ENCODE measurements around the gene PRKN.

PRKN gene

GRCh38 chr6:162481320-162481719 lies 246.2 kb downstream of the PRKN start:
- TF ChIP-seq SPI1 (IDR thresholded peaks at IDR 0.05; ENCODE audit: borderline replicate concordance, low read depth) (no peak), POLR2AphosphoS5 (IDR thresholded peaks at IDR 0.05; ENCODE audit: low read depth) (no peak), CTCF (IDR thresholded peaks at IDR 0.05; ENCODE audit: insufficient read depth, low read length) (no peak), REST (IDR thresholded peaks at IDR 0.05; ENCODE audit: insufficient replicate concordance, low read depth) (no peak), GABPA (IDR thresholded peaks at IDR 0.05; ENCODE audit: low read depth) (no peak)
- H3K27ac ChIP-seq (replicated peaks) = no peak overlapping the region
- no peak overlapping the region for H3K4me3 ChIP-seq (replicated peaks; ENCODE audit: insufficient read depth, low read length)
- DNase-seq (ENCODE audit: low read depth in 1 of 2, low spot score in 1 of 2) = no peak
- H3K27me3 ChIP-seq (ENCODE audit: insufficient read depth, poor library complexity, severe bottlenecking) = no peaks in the 10 kb centered on the region

GRCh38 chr6:162478192-162478671 lies 249.3 kb downstream of the PRKN start:
- TF ChIP-seq CTCF (IDR thresholded peaks at IDR 0.05; ENCODE audit: insufficient read depth, low read length) = no peak
- TF ChIP-seq POLR2AphosphoS5 (IDR thresholded peaks at IDR 0.05; ENCODE audit: low read depth) = no peak
- no peak for TF ChIP-seq GABPA (IDR thresholded peaks at IDR 0.05; ENCODE audit: low read depth)
- no peak for TF ChIP-seq SPI1 (IDR thresholded peaks at IDR 0.05; ENCODE audit: borderline replicate concordance, low read depth)
- TF ChIP-seq REST (IDR thresholded peaks at IDR 0.05; ENCODE audit: insufficient replicate concordance, low read depth) = no peak
- no peak for DNase-seq (ENCODE audit: low read depth in 1 of 2, low spot score in 1 of 2)
- no peaks in the 10 kb centered on the region for H3K27me3 ChIP-seq (ENCODE audit: insufficient read depth, poor library complexity, severe bottlenecking)
- H3K27ac ChIP-seq (replicated peaks) = no peak overlapping the region
- H3K4me3 ChIP-seq (replicated peaks; ENCODE audit: insufficient read depth, low read length) = no peak overlapping the region

- Histone ChIP-seq H3K27me3 (ENCODE audit: insufficient read depth, poor library complexity, severe bottlenecking) (no peaks in the 10 kb centered on the region), H3K4me3 (replicated peaks; ENCODE audit: insufficient read depth, low read length) (no peak overlapping the region), H3K27ac (replicated peaks) (no peak overlapping the region)
- no peak for DNase-seq (ENCODE audit: low read depth in 1 of 2, low spot score in 1 of 2)
- TF ChIP-seq CTCF (IDR thresholded peaks at IDR 0.05; ENCODE audit: insufficient read depth, low read length) (no peak), REST (IDR thresholded peaks at IDR 0.05; ENCODE audit: insufficient replicate concordance, low read depth) (no peak), GABPA (IDR thresholded peaks at IDR 0.05; ENCODE audit: low read depth) (no peak), POLR2AphosphoS5 (IDR thresholded peaks at IDR 0.05; ENCODE audit: low read depth) (no peak), SPI1 (IDR thresholded peaks at IDR 0.05; ENCODE audit: borderline replicate concordance, low read depth) (no peak)
Observed at GRCh38 chr6:162474722-162475121, 252.8 kb downstream of the PRKN start.
